Endothelial cell of umbilical vein (primary cell): ENCODE data around the gene SLC1A7. TPM values are rescaled to one million over a fixed set of nuclear protein-coding genes. Genes with fewer than 3 reads are reported as not detected.

Experiments used
- BruUV-seq: library from RNA; stranded (reverse); fragments of 400-500 nt; replicated peaks from 2 replicates; lab custom pipeline; 2021; lab: Mats Ljungman, UMichigan
- CTCF ChIA-PET: fragments of 300-600, 350-600 bp; sonication (Branson Sonifier 250); formaldehyde crosslinking; loops from one replicate; lab custom pipeline; 2021; ENCODE audit warnings: antibody characterized with exemption, inconsistent platforms; lab: Charles Lee
- POLR2A ChIA-PET: fragments of 300-600, 350-600 bp; sonication (Branson Sonifier 250); formaldehyde crosslinking; loops from one replicate; lab custom pipeline; 2021; ENCODE audit warnings: antibody characterized with exemption, inconsistent platforms; lab: Charles Lee
- DNase-seq: peaks from one replicate; pipeline ENCODE4 v3.0.0-alpha.2; 2011; ENCODE audit warnings: low read depth, low spot score
- FAIRE-seq: peaks from 2 replicates; lab custom pipeline; 2011; peaks lifted over from hg19 to GRCh38; lab: Jason Lieb, UNC
- H2AFZ ChIP-seq: 2 replicates; pipeline ENCODE4 v1.6.0; 2012; ENCODE audit warnings: low read depth, low read length, control low read depth, inconsistent platforms
- H3K27ac ChIP-seq: 2 replicates; pipeline ENCODE4 v1.5.1; 2011; ENCODE audit warnings: low read depth, mild to moderate bottlenecking, control low read depth, low read length, moderate library complexity; ENCODE audit not compliant: insufficient read depth
- H3K27me3 ChIP-seq, 2 experiments: 2 replicates each; pipeline versions ENCODE4 v1.6.0 to v1.6.1; 2011; ENCODE audit warnings: low read length in 2 of 2, mixed read lengths in 1 of 2; ENCODE audit not compliant: control insufficient read depth in 2 of 2, insufficient read depth in 2 of 2
- H3K36me3 ChIP-seq, 2 experiments: 2 replicates in 1 of 2; 3 replicates in 1 of 2; pipeline ENCODE4 v1.5.1; 2011; ENCODE audit warnings: low read length in 2 of 2, mild to moderate bottlenecking in 1 of 2, moderate library complexity in 1 of 2; ENCODE audit not compliant: control insufficient read depth in 2 of 2, insufficient read depth in 2 of 2; ENCODE audit errors: extremely low read depth in 1 of 2
- H3K4me1 ChIP-seq: 3 replicates; pipeline ENCODE4 v1.5.1; 2011; ENCODE audit warnings: mild to moderate bottlenecking, low read length; ENCODE audit not compliant: control insufficient read depth, insufficient read depth; ENCODE audit errors: extremely low read depth
- H3K4me2 ChIP-seq: 2 replicates; pipeline ENCODE4 v1.6.1; 2011; ENCODE audit warnings: low read length, control low read depth, mixed read lengths; ENCODE audit not compliant: insufficient read depth
- H3K4me3 ChIP-seq, 3 experiments: fragments of 200-600 bp in 1 of 3; sonication (generic), shearing (Covaris generic) in 1 of 3; replicated peaks in 1 of 3; 2 replicates each; pipeline ENCODE4 v1.5.1; 2011 to 2016; ENCODE audit warnings: control low read depth in 3 of 3, low read length in 3 of 3, mild to moderate bottlenecking in 2 of 3, inconsistent platforms in 1 of 3, low read depth in 1 of 3, moderate library complexity in 1 of 3; ENCODE audit not compliant: insufficient read depth in 1 of 3
- H3K79me2 ChIP-seq: 2 replicates; pipeline ENCODE4 v1.6.0; 2012; ENCODE audit warnings: low read length, inconsistent platforms; ENCODE audit not compliant: control insufficient read depth, insufficient read depth
- H3K9ac ChIP-seq: replicated peaks from 2 replicates; pipeline ENCODE3; 2011; ENCODE audit warnings: low read length, control low read depth; ENCODE audit not compliant: insufficient read depth; ENCODE audit errors: extremely low read depth
- H3K9me1 ChIP-seq: replicated peaks from 3 replicates; pipeline ENCODE4 v1.6.0; 2011; ENCODE audit warnings: mild to moderate bottlenecking, low read length; ENCODE audit not compliant: control insufficient read depth, insufficient read depth; ENCODE audit errors: extremely low read depth
- H3K9me3 ChIP-seq: replicated peaks from 2 replicates; pipeline ENCODE4 v1.5.1; 2012; ENCODE audit warnings: low read length, inconsistent platforms; ENCODE audit not compliant: control insufficient read depth, insufficient read depth
- H4K20me1 ChIP-seq: replicated peaks from 2 replicates; pipeline ENCODE3; 2011; ENCODE audit warnings: mild to moderate bottlenecking, low read length; ENCODE audit not compliant: control insufficient read depth, insufficient read depth; ENCODE audit errors: extremely low read depth
- CTCF ChIP-seq, 2 donors: IDR thresholded peaks; 1 replicate in 1 of 2; 2 replicates in 1 of 2; pipeline ENCODE4 v1.5.1; 2011; ENCODE audit warnings: low read length in 2 of 2, mild to moderate bottlenecking in 2 of 2, moderate library complexity in 2 of 2, control low read depth in 1 of 2, inconsistent platforms in 1 of 2, low read depth in 1 of 2; ENCODE audit not compliant: insufficient read depth in 1 of 2; ENCODE audit errors: extremely low read depth in 1 of 2
- EZH2 ChIP-seq: IDR thresholded peaks from 2 replicates; pipeline ENCODE4 v1.6.1; 2012; ENCODE audit warnings: borderline replicate concordance, low read depth, mild to moderate bottlenecking, moderate library complexity, low read length, inconsistent platforms; ENCODE audit not compliant: severe bottlenecking
- FOS ChIP-seq: IDR thresholded peaks from 2 replicates; pipeline ENCODE4 v1.6.1; 2011; ENCODE audit warnings: mild to moderate bottlenecking, low read length, moderate library complexity, borderline replicate concordance; ENCODE audit not compliant: insufficient read depth
- GATA2 ChIP-seq: IDR thresholded peaks from 2 replicates; pipeline ENCODE4 v1.7.0; 2011; ENCODE audit warnings: low read depth, mild to moderate bottlenecking, moderate library complexity, mixed read lengths, low read length; ENCODE audit not compliant: insufficient read length, insufficient read depth
- JUN ChIP-seq: IDR thresholded peaks from 2 replicates; pipeline ENCODE4 v1.6.1; 2011; ENCODE audit warnings: borderline replicate concordance, low read depth; ENCODE audit not compliant: insufficient read length, insufficient read depth
- MAX ChIP-seq: IDR thresholded peaks from 2 replicates; pipeline ENCODE4 v1.6.1; 2011; ENCODE audit not compliant: insufficient read depth, insufficient read length
- MYC ChIP-seq: IDR thresholded peaks from one replicate; pipeline ENCODE4 v1.6.1; 2011; ENCODE audit warnings: mild to moderate bottlenecking, low read depth, low read length
- POLR2A ChIP-seq: IDR thresholded peaks from 2 replicates; pipeline ENCODE4 v1.6.1; 2012; ENCODE audit warnings: low read depth, mild to moderate bottlenecking, control low read depth, low read length
- POLR2AphosphoS5 ChIP-seq: IDR thresholded peaks from 2 replicates; pipeline ENCODE4 v1.6.1; 2012; ENCODE audit warnings: low read depth, mild to moderate bottlenecking, control low read depth, low read length, moderate library complexity; ENCODE audit not compliant: insufficient read depth
- dilution Hi-C: fragments of 300-500 bp; cut with MboI; formaldehyde crosslinking; loops from one replicate; pipeline ENCODE4 v1.15.0; 2019; ENCODE audit warnings: low sequenced_read_pairs; ENCODE audit not compliant: extremely low pct_ligation_motif_present
- intact Hi-C: fragments of 100-400 bp; cut with micrococcal nuclease; formaldehyde crosslinking; loops from one replicate; pipeline ENCODE4 v1.10.0; 2022
- polyA plus RNA-seq, 4 experiments: library from polyadenylated mRNA; depleted of rRNA in 3 of 4; stranded (reverse) in 3 of 4; unstranded in 1 of 4; fragments of >200 nt; gene quantifications; 2 replicates each; pipeline versions ENCODE4 v1.2.1 to v1.2.3, GENCODE V29; 2011 to 2012; ENCODE audit warnings: missing spikeins in 1 of 4
- total RNA-seq: library from RNA; stranded (reverse); gene quantifications from 2 replicates; pipeline ENCODE4 v1.2.3, GENCODE V29; 2021

Gene SLC1A7
- total and polyA plus RNA-seq, 2 donors (not counting 3 experiments of a cell fraction or from before 2014, with no cell fraction given): not detected

GRCh38 chr1:53104289-53104913 lies 38.0 kb downstream of the SLC1A7 start:
- Histone ChIP-seq H3K27ac (no peak overlapping the region), H3K4me3 (no peak overlapping the region), H2AFZ (no peak overlapping the region), H3K4me1 (no peaks in the 10 kb centered on the region), H3K9ac (no peak overlapping the region), H3K79me2 (no peaks in the 10 kb centered on the region), H4K20me1 (no peaks in the 10 kb centered on the region), H3K27me3 (no peaks in the 10 kb centered on the region), H3K4me2 (no peak overlapping the region), H3K36me3 (no peaks in the 10 kb centered on the region), H3K9me3 (no peaks in the 10 kb centered on the region), H3K9me1 (no peaks in the 10 kb centered on the region)
- BruUV-seq: no TSS peak
- DNase-seq (no peak), FAIRE-seq (no peak)
- no peak for TF ChIP-seq CTCF (IDR thresholded peaks at IDR 0.05; ENCODE audit: extremely low read depth in 1 of 2, insufficient read depth in 1 of 2, low read depth in 1 of 2, low read length in 2 of 2)
- no peak for TF ChIP-seq JUN
- no peak for TF ChIP-seq GATA2
- no peak for TF ChIP-seq MYC
- no peak for TF ChIP-seq FOS
- no peak for TF ChIP-seq EZH2
- no peak for TF ChIP-seq MAX
- TF ChIP-seq POLR2AphosphoS5: no peak
- TF ChIP-seq POLR2A: no peak
- ChIA-PET CTCF (interaction anchor here (1.3 kb wide), 1 partner anchor 78 kb away, joined by 3 read pairs; no protein-coding TSS in a partner anchor), POLR2A (no interaction called here)
- intact Hi-C loops (no loop called here), dilution Hi-C loops (no loop called here)
